ENCODE results near the gene PWP2. TPM values are rescaled to one million over a fixed set of nuclear protein-coding genes. Genes with fewer than 3 reads are reported as not detected.

PWP2 gene
- total and polyA plus RNA-seq, 2 experiments from 2014 or later: 0.99 to 1.4 TPM

DNA sequence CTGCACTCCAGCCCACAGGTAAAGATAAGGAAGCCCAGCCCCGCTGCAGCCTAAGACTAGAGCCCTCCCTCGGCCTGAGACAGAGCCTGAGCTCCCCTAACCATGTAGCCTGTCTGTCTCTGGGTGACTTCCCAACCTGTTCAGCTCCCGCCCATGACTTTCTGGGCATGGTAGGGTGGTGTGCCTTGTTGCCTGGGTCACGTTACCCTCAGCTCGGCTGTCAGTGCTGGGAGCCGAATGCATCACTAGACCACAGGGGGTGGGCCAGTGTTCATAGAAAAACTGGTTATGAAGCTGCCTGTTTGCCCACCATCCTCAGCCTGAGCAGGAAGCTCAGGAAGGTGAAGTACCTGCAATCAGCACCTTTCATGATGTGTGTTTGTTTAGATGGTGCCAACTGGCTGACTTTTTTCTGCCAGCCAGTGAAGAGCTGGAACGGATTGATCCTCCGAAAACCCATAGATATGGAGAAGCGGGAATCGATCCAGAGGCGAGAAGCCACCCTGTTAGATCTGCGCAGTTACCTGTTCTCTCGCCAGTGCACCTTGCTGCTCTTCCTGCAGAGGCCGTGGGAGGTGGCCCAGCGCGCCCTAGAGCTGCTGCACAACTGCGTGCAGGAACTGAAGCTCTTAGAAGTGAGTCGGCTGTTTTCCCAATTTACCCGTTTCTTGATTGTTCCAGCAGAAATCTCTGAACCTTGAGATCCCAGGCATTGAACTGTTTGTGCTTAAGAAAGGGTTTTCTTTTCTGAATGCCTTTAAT, 43.9 kb upstream of the PWP2 start:
- Histone ChIP-seq H3K9me3 (ENCODE audit: low read depth) (no peaks in the 10 kb centered on the region), H3K4me1 (ENCODE audit: low read depth) (no peaks in the 10 kb centered on the region), H3K36me3 (no peaks in the 10 kb centered on the region), H3K27ac (no peak overlapping the region), H3K27me3 (no peaks in the 10 kb centered on the region), H3K4me3 (no peak overlapping the region)
- TF ChIP-seq, protein P1, sequence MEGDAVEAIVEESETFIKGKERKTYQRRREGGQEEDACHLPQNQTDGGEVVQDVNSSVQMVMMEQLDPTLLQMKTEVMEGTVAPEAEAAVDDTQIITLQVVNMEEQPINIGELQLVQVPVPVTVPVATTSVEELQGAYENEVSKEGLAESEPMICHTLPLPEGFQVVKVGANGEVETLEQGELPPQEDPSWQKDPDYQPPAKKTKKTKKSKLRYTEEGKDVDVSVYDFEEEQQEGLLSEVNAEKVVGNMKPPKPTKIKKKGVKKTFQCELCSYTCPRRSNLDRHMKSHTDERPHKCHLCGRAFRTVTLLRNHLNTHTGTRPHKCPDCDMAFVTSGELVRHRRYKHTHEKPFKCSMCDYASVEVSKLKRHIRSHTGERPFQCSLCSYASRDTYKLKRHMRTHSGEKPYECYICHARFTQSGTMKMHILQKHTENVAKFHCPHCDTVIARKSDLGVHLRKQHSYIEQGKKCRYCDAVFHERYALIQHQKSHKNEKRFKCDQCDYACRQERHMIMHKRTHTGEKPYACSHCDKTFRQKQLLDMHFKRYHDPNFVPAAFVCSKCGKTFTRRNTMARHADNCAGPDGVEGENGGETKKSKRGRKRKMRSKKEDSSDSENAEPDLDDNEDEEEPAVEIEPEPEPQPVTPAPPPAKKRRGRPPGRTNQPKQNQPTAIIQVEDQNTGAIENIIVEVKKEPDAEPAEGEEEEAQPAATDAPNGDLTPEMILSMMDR (IDR thresholded peaks at IDR 0.05; ENCODE audit: low read depth, low read length): no peak
- no peak for DNase-seq (ENCODE audit: low read depth in 1 of 2, low spot score in 1 of 2)

DNA sequence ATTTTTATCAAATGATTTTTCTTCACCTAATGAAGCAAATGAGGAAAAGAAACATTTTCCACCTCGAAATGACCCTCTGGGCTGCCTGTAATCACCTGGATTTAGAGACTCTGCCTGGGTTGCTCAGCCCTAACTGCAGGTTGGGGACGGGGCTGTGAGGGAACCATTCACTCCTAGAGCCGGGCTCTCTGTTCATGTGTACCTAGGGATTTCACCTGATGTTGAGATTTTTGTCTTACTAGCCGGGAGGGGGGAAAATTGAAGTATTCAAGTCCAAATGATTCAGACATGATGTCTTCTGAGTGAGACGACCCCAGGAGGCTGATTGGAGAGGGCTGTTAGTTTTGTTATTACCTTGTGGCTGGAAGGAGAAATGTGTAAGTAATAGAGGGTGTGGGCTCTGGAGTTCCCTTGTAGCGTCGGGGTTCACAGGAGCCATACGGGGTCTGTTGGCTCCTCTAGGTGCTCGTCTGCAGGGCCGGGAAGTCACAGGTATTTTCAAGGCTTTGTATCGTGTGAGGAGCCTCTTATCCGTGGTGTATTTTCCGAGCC, 42.3 kb upstream of the PWP2 start:
- no peak for DNase-seq (ENCODE audit: low read depth in 1 of 2, low spot score in 1 of 2)
- Histone ChIP-seq H3K4me3 (no peak overlapping the region), H3K27ac (no peak overlapping the region), H3K27me3 (no peaks in the 10 kb centered on the region), H3K4me1 (ENCODE audit: low read depth) (no peaks in the 10 kb centered on the region), H3K9me3 (ENCODE audit: low read depth) (no peaks in the 10 kb centered on the region), H3K36me3 (peaks cover 3% of the 10 kb centered on the region)
- TF ChIP-seq, protein P1 (IDR thresholded peaks at IDR 0.05; ENCODE audit: low read depth, low read length): no peak

DNA sequence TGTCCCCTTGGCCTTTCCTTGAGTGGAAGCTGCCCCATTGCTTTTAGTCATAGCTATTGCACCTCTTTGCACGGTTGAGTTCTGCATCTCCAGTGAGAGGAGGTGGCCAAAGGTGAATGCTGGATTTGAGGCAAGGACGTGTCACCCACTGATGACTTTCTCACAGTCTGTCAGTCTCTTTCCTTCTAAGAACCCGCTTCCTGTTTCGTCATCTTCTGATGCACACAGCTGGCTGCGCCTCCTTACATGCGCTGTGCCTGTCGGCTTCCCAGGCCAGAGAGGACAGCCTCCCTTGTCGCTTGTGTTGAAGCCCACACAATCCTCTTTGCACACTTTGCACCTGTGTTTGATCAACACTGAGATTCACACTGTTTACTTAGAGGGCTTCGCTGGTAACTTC, 41.8 kb upstream of the PWP2 start:
- no peak overlapping the region for H3K27ac ChIP-seq
- peaks cover 3% of the 10 kb centered on the region for H3K36me3 ChIP-seq
- no peaks in the 10 kb centered on the region for H3K4me1 ChIP-seq (ENCODE audit: low read depth)

DNA sequence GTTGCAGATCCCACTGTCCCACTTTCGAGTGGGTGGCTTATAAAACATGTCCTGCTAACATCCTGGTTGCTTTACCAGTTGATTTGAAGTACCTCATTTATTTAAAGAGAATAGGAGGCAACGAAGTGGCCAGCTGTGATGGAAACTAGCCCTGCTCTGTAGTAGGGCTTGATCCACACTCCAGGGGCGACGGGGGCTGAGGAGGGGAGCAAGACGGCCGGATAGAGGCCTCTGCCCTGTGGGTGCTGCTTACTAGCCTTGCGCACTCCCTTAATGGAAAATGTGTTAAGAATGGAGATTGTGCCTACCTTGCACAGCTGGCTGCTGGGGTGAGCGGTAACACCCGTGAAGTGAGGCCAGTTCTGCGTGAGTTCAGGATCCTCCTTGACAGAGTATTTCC, 41.1 kb upstream of the PWP2 start:
- no peaks in the 10 kb centered on the region for H3K9me3 ChIP-seq (ENCODE audit: low read depth)
- H3K27ac ChIP-seq: no peak overlapping the region
- H3K4me3 ChIP-seq: no peak overlapping the region
- no peaks in the 10 kb centered on the region for H3K27me3 ChIP-seq
- peaks cover 3% of the 10 kb centered on the region for H3K36me3 ChIP-seq
- TF ChIP-seq, protein P1 (IDR thresholded peaks at IDR 0.05; ENCODE audit: low read depth, low read length): no peak
- DNase-seq (ENCODE audit: low read depth in 1 of 2, low spot score in 1 of 2): no peak
- H3K4me1 ChIP-seq (ENCODE audit: low read depth): no peaks in the 10 kb centered on the region

More for the DNA sequence above, 41.8 kb upstream of the PWP2 start:
- peak in 1 of 2 donors; percentile 63 for DNase-seq (ENCODE audit: low read depth in 1 of 2, low spot score in 1 of 2)
- Histone ChIP-seq H3K9me3 (ENCODE audit: low read depth) (no peaks in the 10 kb centered on the region), H3K27me3 (no peaks in the 10 kb centered on the region), H3K4me3 (no peak overlapping the region)
- TF ChIP-seq, protein P1 (IDR thresholded peaks at IDR 0.05; ENCODE audit: low read depth, low read length): no peak

DNA sequence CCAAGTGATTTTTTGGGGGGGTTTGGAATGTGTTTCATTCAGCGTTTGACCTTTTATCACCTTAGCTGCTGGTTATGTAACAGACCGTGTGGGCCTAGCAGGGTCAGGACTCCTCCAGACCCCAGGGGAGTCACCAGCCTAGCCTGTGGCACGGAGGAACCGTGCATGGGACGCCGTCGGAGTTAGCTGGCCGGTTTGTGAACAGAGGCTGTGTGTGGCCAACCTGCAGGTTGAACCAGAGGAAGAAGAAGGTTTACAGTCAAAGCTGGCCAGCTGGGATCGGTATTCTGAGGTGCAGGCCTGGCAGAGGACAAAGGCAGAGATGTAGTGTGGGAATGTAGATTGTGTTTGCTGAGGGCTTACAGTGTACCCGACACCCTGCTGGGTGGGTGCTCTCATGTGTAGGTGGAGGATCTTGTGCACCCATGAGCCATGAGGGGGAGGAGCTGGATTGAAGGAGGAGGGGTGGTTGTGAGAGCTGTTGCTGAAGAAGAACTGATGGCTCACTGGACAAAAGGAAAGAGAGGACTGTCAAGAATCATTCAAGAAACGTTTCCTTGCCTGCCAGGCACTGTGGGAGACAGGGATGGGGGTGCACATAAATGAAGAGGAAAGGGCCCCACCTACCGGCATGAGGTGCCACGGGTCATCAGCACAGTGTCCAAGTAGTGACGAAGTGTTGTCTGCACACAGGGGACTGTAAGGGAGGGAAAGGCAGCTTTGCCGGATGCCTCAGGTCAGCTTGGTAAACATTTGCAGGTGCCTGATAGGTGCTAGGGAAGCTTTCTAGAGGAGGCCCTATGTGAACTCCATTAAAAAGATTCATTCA, 40.0 kb upstream of the PWP2 start:
- TF ChIP-seq, protein P1 (IDR thresholded peaks at IDR 0.05; ENCODE audit: low read depth, low read length): no peak
- H3K4me1 ChIP-seq (ENCODE audit: low read depth): no peaks in the 10 kb centered on the region

More for the DNA sequence above, 40.0 kb upstream of the PWP2 start:
- no peaks in the 10 kb centered on the region for H3K27me3 ChIP-seq
- no peak overlapping the region for H3K4me3 ChIP-seq
- no peaks in the 10 kb centered on the region for H3K9me3 ChIP-seq (ENCODE audit: low read depth)
- DNase-seq (ENCODE audit: low read depth in 1 of 2, low spot score in 1 of 2): no peak
- H3K36me3 ChIP-seq: peaks cover 3% of the 10 kb centered on the region
- no peak overlapping the region for H3K27ac ChIP-seq

Data from cardiac muscle cell (in vitro differentiated cells and primary cell).